Panc1 (cell line): ENCODE results near the gene TMEM50B.

ENCODE experiments used
- CTCF ChIP-seq: fragments of 450-650 bp; IDR thresholded peaks from 2 replicates; pipeline ENCODE4 v1.5.1; 2017; ENCODE audit warnings: mild to moderate bottlenecking
- POLR2AphosphoS5 ChIP-seq: IDR thresholded peaks from 2 replicates; pipeline ENCODE4 v1.6.1; 2012; ENCODE audit warnings: mild to moderate bottlenecking, low read depth, low read length, moderate library complexity
- SIN3A ChIP-seq: IDR thresholded peaks from 2 replicates; pipeline ENCODE4 v1.6.1; 2012; ENCODE audit warnings: low read depth, mild to moderate bottlenecking, low read length, moderate library complexity, borderline replicate concordance; ENCODE audit not compliant: insufficient read depth

DNA sequence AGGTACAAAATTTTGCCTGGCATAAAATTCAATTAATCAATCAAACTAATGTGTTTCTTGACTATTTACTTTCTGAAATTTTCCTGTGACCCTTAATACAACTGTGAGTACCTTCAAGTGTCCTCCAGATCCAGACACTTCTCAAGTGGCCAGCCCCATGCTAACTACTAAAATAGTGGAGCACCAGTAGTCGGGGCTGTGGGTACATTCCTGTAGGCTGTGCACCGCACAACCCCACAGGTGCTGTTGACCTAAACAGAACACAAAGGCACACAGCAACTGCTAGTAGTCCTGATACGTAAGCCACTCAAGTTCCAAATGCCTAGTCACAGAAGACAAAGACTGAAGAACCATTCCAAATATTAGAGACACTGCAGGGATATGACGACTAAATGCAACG is 36.6 kb downstream of the TMEM50B start:
- TF ChIP-seq CTCF (no peak), POLR2AphosphoS5 (no peak), SIN3A (no peak)
